Measurements from ENCODE around the gene OR2L5.

GRCh38 chr1:248055261-248055660 lies 41.8 kb downstream of the OR2L5 start:
- no peak for TF ChIP-seq CTCF (IDR thresholded peaks at IDR 0.05)
- TF ChIP-seq POLR2A (IDR thresholded peaks at IDR 0.05) = no peak
- TF ChIP-seq POLR2AphosphoS5 (IDR thresholded peaks at IDR 0.05) = no peak
